ENCODE data around the gene DNAH8. TPM values are rescaled to one million over a fixed set of nuclear protein-coding genes. Genes with fewer than 3 reads are reported as not detected.

Gene DNAH8
- total and polyA plus RNA-seq, 3 donors from 2014 or later: 17.2 to 23.7 (median 19.0) TPM

DNA sequence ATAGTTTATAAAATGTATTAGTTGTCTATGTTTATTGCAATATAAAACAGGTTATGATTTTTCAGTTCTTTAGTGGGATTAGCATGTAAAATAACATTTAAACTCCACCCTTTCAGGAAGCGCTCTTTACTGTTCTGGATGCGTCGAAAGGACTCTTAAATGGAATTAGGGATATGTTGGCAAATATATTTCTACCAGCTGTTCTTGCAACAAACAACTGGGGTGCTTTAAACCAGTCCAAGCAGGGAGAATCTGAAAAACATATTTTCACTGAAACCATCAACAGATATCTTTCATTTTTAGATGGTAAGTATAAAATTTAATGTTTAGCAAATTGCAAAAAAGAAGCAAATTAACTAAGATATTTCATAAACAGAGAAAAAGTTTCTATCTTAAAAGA, 21.8 kb downstream of the DNAH8 start:
- H3K36me3 ChIP-seq (ENCODE audit: low read depth, missing control alignments): no peaks in the 10 kb centered on the region
- no peak overlapping the region for H3K4me3 ChIP-seq
- no peaks in the 10 kb centered on the region for H3K27me3 ChIP-seq
- no peaks in the 10 kb centered on the region for H3K4me1 ChIP-seq
- TF ChIP-seq, protein P1, sequence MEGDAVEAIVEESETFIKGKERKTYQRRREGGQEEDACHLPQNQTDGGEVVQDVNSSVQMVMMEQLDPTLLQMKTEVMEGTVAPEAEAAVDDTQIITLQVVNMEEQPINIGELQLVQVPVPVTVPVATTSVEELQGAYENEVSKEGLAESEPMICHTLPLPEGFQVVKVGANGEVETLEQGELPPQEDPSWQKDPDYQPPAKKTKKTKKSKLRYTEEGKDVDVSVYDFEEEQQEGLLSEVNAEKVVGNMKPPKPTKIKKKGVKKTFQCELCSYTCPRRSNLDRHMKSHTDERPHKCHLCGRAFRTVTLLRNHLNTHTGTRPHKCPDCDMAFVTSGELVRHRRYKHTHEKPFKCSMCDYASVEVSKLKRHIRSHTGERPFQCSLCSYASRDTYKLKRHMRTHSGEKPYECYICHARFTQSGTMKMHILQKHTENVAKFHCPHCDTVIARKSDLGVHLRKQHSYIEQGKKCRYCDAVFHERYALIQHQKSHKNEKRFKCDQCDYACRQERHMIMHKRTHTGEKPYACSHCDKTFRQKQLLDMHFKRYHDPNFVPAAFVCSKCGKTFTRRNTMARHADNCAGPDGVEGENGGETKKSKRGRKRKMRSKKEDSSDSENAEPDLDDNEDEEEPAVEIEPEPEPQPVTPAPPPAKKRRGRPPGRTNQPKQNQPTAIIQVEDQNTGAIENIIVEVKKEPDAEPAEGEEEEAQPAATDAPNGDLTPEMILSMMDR (IDR thresholded peaks at IDR 0.05): no peak
- no peak for TF ChIP-seq POLR2A (IDR thresholded peaks at IDR 0.05)
- H3K9me3 ChIP-seq: no peaks in the 10 kb centered on the region
- intact Hi-C loops (cut with DNase I; ENCODE audit: low total_unique reads): no loop called here
- WGBS, 2 donors: 79 to 81% methylated on average over 3 of the region's 3 CpGs
- DNase-seq: no peak
- no peak overlapping the region for H3K27ac ChIP-seq

DNA sequence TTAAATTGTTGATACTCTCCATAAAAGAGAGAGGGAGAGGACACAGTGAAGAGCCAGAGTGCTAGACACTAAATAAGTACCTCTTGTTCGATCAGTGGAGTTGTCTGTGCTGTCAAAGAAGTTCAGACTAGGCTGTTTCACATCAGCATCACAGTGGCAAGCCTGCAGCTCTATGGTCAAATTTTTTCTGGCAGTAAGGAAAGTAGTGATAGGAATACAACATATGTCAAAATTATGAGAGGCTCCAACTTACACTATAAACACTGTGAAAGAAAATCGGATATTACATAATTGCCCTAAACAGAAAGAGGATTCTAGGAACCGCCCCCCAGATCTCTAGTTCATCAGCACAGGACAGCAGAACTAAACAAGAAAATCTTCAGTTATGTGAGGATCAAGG, 23.1 kb downstream of the DNAH8 start:
- Histone ChIP-seq H3K27me3 (no peaks in the 10 kb centered on the region), H3K36me3 (ENCODE audit: low read depth, missing control alignments) (no peaks in the 10 kb centered on the region), H3K27ac (no peak overlapping the region), H3K9me3 (no peaks in the 10 kb centered on the region), H3K4me1 (no peaks in the 10 kb centered on the region), H3K4me3 (no peak overlapping the region)
- no peak for DNase-seq
- TF ChIP-seq POLR2A (IDR thresholded peaks at IDR 0.05): no peak
- TF ChIP-seq, protein P1 (IDR thresholded peaks at IDR 0.05): no peak
- WGBS, 2 donors: 69 to 86% methylated on average over 3 of the region's 3 CpGs
- intact Hi-C loops (cut with DNase I; ENCODE audit: low total_unique reads): no loop called here

DNA sequence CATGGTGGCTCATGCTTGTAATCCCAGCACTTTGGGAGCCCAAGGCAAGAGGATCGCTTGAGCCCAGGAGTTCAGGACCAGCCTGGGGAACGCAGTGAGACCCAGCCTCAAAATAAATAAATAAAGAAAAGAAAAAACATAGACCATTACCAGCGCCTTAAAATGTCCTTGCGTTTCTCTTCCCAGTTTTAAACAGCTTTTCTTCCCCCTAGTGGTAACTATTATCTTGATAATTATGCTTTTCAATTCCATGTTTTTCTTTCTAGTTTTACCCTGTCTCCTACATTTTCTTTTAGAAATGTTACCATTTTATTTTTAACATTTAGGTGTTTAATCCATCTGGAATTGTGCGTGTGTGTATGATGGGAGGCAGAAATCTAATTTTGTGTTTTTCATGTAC, 24.4 kb downstream of the DNAH8 start:
- no peaks in the 10 kb centered on the region for H3K9me3 ChIP-seq
- 58 to 65% methylated on average over 5 of the region's 5 CpGs for WGBS, 2 donors
- H3K4me3 ChIP-seq: no peak overlapping the region
- no peak overlapping the region for H3K27ac ChIP-seq
- no peaks in the 10 kb centered on the region for H3K4me1 ChIP-seq
- no peaks in the 10 kb centered on the region for H3K36me3 ChIP-seq (ENCODE audit: low read depth, missing control alignments)
- intact Hi-C loops (cut with DNase I; ENCODE audit: low total_unique reads): no loop called here
- no peak for DNase-seq
- TF ChIP-seq POLR2A (IDR thresholded peaks at IDR 0.05): no peak
- TF ChIP-seq, protein P1 (IDR thresholded peaks at IDR 0.05): peak in 2 of 3 experiments; percentile 5 to 37
- H3K27me3 ChIP-seq: no peaks in the 10 kb centered on the region

DNA sequence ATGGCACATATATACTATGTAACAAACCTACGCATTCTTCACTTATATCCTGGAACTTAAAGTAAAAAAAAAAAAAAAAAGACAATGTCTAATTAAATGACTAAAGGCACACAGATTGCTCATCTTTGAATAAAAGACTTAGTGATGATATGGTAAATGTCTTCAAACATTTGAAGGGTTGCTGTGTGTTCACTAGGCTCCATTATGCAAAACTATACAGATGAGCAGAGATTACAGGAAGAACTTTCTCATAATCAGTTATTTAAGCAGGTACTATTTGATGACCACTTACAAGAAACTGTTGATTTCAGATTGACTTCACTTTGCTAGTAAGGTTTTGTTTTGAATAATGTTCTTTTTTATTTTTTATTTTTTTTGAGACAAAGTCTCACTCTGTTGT, 34.4 kb downstream of the DNAH8 start:
- Histone ChIP-seq H3K9me3 (no peaks in the 10 kb centered on the region), H3K27ac (no peak overlapping the region), H3K27me3 (no peaks in the 10 kb centered on the region), H3K4me1 (no peaks in the 10 kb centered on the region), H3K36me3 (ENCODE audit: low read depth, missing control alignments) (no peaks in the 10 kb centered on the region), H3K4me3 (no peak overlapping the region)
- TF ChIP-seq, protein P1 (IDR thresholded peaks at IDR 0.05): no peak
- no peak for TF ChIP-seq POLR2A (IDR thresholded peaks at IDR 0.05)
- intact Hi-C loops (cut with DNase I; ENCODE audit: low total_unique reads): no loop called here
- DNase-seq: no peak
- 81 to 90% methylated on average over 1 of the region's 1 CpG for WGBS, 2 donors

DNA sequence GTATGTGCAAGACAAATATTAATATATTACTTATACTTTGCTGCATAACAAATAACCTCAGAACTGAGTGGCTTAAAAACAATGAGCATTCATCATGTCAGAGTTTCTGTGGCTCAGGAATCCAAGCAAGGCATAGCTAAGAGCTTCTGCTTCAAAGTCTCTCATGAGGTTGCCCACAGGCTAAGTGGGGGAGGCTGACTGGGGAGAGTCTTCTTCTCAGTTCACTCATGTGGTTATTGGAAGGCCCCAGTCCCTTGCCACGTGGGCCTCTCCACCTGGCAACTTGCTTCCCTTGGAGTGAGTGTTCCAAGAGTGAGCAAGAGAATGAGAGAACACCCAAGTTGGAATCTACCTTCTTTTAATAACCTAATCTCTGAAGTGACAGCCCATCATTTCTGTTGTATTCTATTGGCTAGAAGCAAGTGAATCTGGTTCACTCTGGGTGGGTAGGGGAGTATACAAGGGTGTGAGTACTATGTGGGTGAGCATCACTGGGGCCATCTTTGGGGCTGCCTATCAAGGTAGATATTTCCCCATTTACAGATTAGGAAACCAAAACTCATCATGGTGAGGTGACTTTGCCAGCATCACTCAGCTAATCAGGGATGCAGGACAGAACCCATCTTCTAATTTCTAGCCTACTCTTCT, 36.0 kb downstream of the DNAH8 start:
- Histone ChIP-seq H3K4me3 (no peak overlapping the region), H3K4me1 (no peaks in the 10 kb centered on the region), H3K9me3 (no peaks in the 10 kb centered on the region), H3K36me3 (ENCODE audit: low read depth, missing control alignments) (no peaks in the 10 kb centered on the region), H3K27ac (no peak overlapping the region), H3K27me3 (no peaks in the 10 kb centered on the region)
- TF ChIP-seq, protein P1 (IDR thresholded peaks at IDR 0.05): no peak
- TF ChIP-seq POLR2A (IDR thresholded peaks at IDR 0.05): no peak
- intact Hi-C loops (cut with DNase I; ENCODE audit: low total_unique reads): no loop called here
- 63 to 86% methylated on average over 1 of the region's 1 CpG for WGBS, 2 donors
- DNase-seq: no peak

Data from testis (tissue), 3 donors.